ENCODE data around the gene CPB2.

CPB2 gene

GRCh38 chr13:46071590-46072249 is 33.1 kb downstream of the CPB2 start:
- no peaks in the 10 kb centered on the region for H3K36me3 ChIP-seq (ENCODE audit: control insufficient read depth in 4 of 4, insufficient read depth in 4 of 4, low read length in 3 of 4)
- H3K27ac ChIP-seq (ENCODE audit: insufficient read depth in 1 of 2, low read depth in 1 of 2, low read length in 2 of 2, poor library complexity in 1 of 2, severe bottlenecking in 2 of 2) = no peak overlapping the region
- 98% methylated on average over 5 of the region's 5 CpGs for WGBS (ENCODE audit: insufficient coverage)
- H3K4me1 ChIP-seq (ENCODE audit: control extremely low read depth in 1 of 4, control insufficient read depth in 4 of 4, insufficient read depth in 4 of 4, low read length in 3 of 4) = no peaks in the 10 kb centered on the region
- H3K4me3 ChIP-seq (ENCODE audit: control insufficient read depth in 1 of 7, extremely low read depth in 1 of 7, insufficient read depth in 4 of 7, low read depth in 2 of 7, low read length in 6 of 7) = no peak overlapping the region
- peak in 2 of 3 donors; percentile 50 to 67 for DNase-seq
- CTCF ChIA-PET = interaction anchor here (0.6 to 4.3 kb wide), 11 partner anchors 10 to 64 kb away, joined by 3 to 24 read pairs (median 4); no protein-coding TSS in a partner anchor
- no peaks in the 10 kb centered on the region for H3K9me3 ChIP-seq (ENCODE audit: control extremely low read depth in 1 of 5, control insufficient read depth in 4 of 5, insufficient read depth in 2 of 5, low read depth in 1 of 5, low read length in 4 of 5)
- no peaks in the 10 kb centered on the region for H3K27me3 ChIP-seq (replicated peaks in 2 of 5; ENCODE audit: control insufficient read depth in 4 of 5, insufficient read depth in 5 of 5, low read length in 4 of 5)
- POLR2A ChIA-PET = interaction anchor here (0.5 kb wide), 1 partner anchor 21 kb away, joined by 4 read pairs; no protein-coding TSS in a partner anchor

GRCh38 chr13:46063292-46063691 is 41.5 kb downstream of the CPB2 start:
- ChIA-PET POLR2A (no interaction called here), CTCF (no interaction called here)
- Histone ChIP-seq H3K36me3 (ENCODE audit: control insufficient read depth in 4 of 4, insufficient read depth in 4 of 4, low read length in 3 of 4) (no peaks in the 10 kb centered on the region), H3K27me3 (replicated peaks in 2 of 5; ENCODE audit: control insufficient read depth in 4 of 5, insufficient read depth in 5 of 5, low read length in 4 of 5) (no peaks in the 10 kb centered on the region), H3K4me1 (ENCODE audit: control extremely low read depth in 1 of 4, control insufficient read depth in 4 of 4, insufficient read depth in 4 of 4, low read length in 3 of 4) (no peaks in the 10 kb centered on the region), H3K9me3 (ENCODE audit: control extremely low read depth in 1 of 5, control insufficient read depth in 4 of 5, insufficient read depth in 2 of 5, low read depth in 1 of 5, low read length in 4 of 5) (no peaks in the 10 kb centered on the region), H3K27ac (ENCODE audit: insufficient read depth in 1 of 2, low read depth in 1 of 2, low read length in 2 of 2, poor library complexity in 1 of 2, severe bottlenecking in 2 of 2) (no peak overlapping the region), H3K4me3 (ENCODE audit: control insufficient read depth in 1 of 7, extremely low read depth in 1 of 7, insufficient read depth in 4 of 7, low read depth in 2 of 7, low read length in 6 of 7) (no peak overlapping the region)
- no CpG with 5 or more reads among the region's 2 CpGs for WGBS (ENCODE audit: insufficient coverage)
- DNase-seq = no peak

GRCh38 chr13:46062185-46062584 is 42.6 kb downstream of the CPB2 start:
- CTCF ChIA-PET = interaction anchor here (0.7 kb wide), 1 partner anchor 13 kb away, joined by 3 read pairs; no protein-coding TSS in a partner anchor

GRCh38 chr13:46059405-46059804 is 45.4 kb downstream of the CPB2 start:
- Histone ChIP-seq H3K4me1 (ENCODE audit: control extremely low read depth in 1 of 4, control insufficient read depth in 4 of 4, insufficient read depth in 4 of 4, low read length in 3 of 4) (peaks cover 0 to 11% (median 6%) of the 10 kb centered on the region in 4 experiments), H3K4me3 (ENCODE audit: control insufficient read depth in 1 of 7, extremely low read depth in 1 of 7, insufficient read depth in 4 of 7, low read depth in 2 of 7, low read length in 6 of 7) (no peak overlapping the region), H3K9me3 (ENCODE audit: control extremely low read depth in 1 of 5, control insufficient read depth in 4 of 5, insufficient read depth in 2 of 5, low read depth in 1 of 5, low read length in 4 of 5) (no peaks in the 10 kb centered on the region), H3K27me3 (replicated peaks in 2 of 5; ENCODE audit: control insufficient read depth in 4 of 5, insufficient read depth in 5 of 5, low read length in 4 of 5) (no peaks in the 10 kb centered on the region), H3K36me3 (ENCODE audit: control insufficient read depth in 4 of 4, insufficient read depth in 4 of 4, low read length in 3 of 4) (no peaks in the 10 kb centered on the region), H3K27ac (ENCODE audit: insufficient read depth in 1 of 2, low read depth in 1 of 2, low read length in 2 of 2, poor library complexity in 1 of 2, severe bottlenecking in 2 of 2) (no peak overlapping the region)
- CTCF ChIA-PET = interaction anchor here (1.4 to 2.2 kb wide), 2 partner anchors 12 to 67 kb away, joined by 4 to 10 read pairs; no protein-coding TSS in a partner anchor
- POLR2A ChIA-PET = no interaction called here
- DNase-seq = no peak

More at GRCh38 chr13:46062185-46062584, 42.6 kb downstream of the CPB2 start:
- WGBS (ENCODE audit: insufficient coverage) = 95% methylated on average over 4 of the region's 5 CpGs
- H3K27me3 ChIP-seq (replicated peaks in 2 of 5; ENCODE audit: control insufficient read depth in 4 of 5, insufficient read depth in 5 of 5, low read length in 4 of 5) = no peaks in the 10 kb centered on the region
- POLR2A ChIA-PET = no interaction called here
- no peak overlapping the region for H3K27ac ChIP-seq (ENCODE audit: insufficient read depth in 1 of 2, low read depth in 1 of 2, low read length in 2 of 2, poor library complexity in 1 of 2, severe bottlenecking in 2 of 2)
- peaks cover 0 to 10% (median 6%) of the 10 kb centered on the region in 4 experiments for H3K4me1 ChIP-seq (ENCODE audit: control extremely low read depth in 1 of 4, control insufficient read depth in 4 of 4, insufficient read depth in 4 of 4, low read length in 3 of 4)
- H3K9me3 ChIP-seq (ENCODE audit: control extremely low read depth in 1 of 5, control insufficient read depth in 4 of 5, insufficient read depth in 2 of 5, low read depth in 1 of 5, low read length in 4 of 5) = no peaks in the 10 kb centered on the region
- H3K4me3 ChIP-seq (ENCODE audit: control insufficient read depth in 1 of 7, extremely low read depth in 1 of 7, insufficient read depth in 4 of 7, low read depth in 2 of 7, low read length in 6 of 7) = no peak overlapping the region
- H3K36me3 ChIP-seq (ENCODE audit: control insufficient read depth in 4 of 4, insufficient read depth in 4 of 4, low read length in 3 of 4) = no peaks in the 10 kb centered on the region
- DNase-seq = no peak

- Histone ChIP-seq H3K4me3 (ENCODE audit: control insufficient read depth in 1 of 7, extremely low read depth in 1 of 7, insufficient read depth in 4 of 7, low read depth in 2 of 7, low read length in 6 of 7) (no peak overlapping the region), H3K36me3 (ENCODE audit: control insufficient read depth in 4 of 4, insufficient read depth in 4 of 4, low read length in 3 of 4) (no peaks in the 10 kb centered on the region), H3K9me3 (ENCODE audit: control extremely low read depth in 1 of 5, control insufficient read depth in 4 of 5, insufficient read depth in 2 of 5, low read depth in 1 of 5, low read length in 4 of 5) (no peaks in the 10 kb centered on the region), H3K27ac (ENCODE audit: insufficient read depth in 1 of 2, low read depth in 1 of 2, low read length in 2 of 2, poor library complexity in 1 of 2, severe bottlenecking in 2 of 2) (no peak overlapping the region), H3K4me1 (ENCODE audit: control extremely low read depth in 1 of 4, control insufficient read depth in 4 of 4, insufficient read depth in 4 of 4, low read length in 3 of 4) (peaks cover under 1 to 14% (median 8%) of the 10 kb centered on the region in 4 experiments), H3K27me3 (replicated peaks in 2 of 5; ENCODE audit: control insufficient read depth in 4 of 5, insufficient read depth in 5 of 5, low read length in 4 of 5) (no peaks in the 10 kb centered on the region)
- CTCF ChIA-PET = interaction anchor here (2.2 kb wide), 1 partner anchor 13 kb away, joined by 10 read pairs; no protein-coding TSS in a partner anchor
- 100% methylated on average over 2 of the region's 3 CpGs for WGBS (ENCODE audit: insufficient coverage)
- DNase-seq = no peak
- POLR2A ChIA-PET = no interaction called here
Observed at GRCh38 chr13:46058268-46058667, 46.6 kb downstream of the CPB2 start.

GRCh38 chr13:46057256-46058015 is 47.4 kb downstream of the CPB2 start:
- peaks cover 6 to 17% (median 12%) of the 10 kb centered on the region in 4 experiments for H3K4me1 ChIP-seq (ENCODE audit: control extremely low read depth in 1 of 4, control insufficient read depth in 4 of 4, insufficient read depth in 4 of 4, low read length in 3 of 4)
- WGBS (ENCODE audit: insufficient coverage) = no CpG with 5 or more reads among the region's 5 CpGs
- POLR2A ChIA-PET = interaction anchor here (0.7 kb wide), 1 partner anchor 20 kb away, joined by 3 read pairs; no protein-coding TSS in a partner anchor
- H3K4me3 ChIP-seq (ENCODE audit: control insufficient read depth in 1 of 7, extremely low read depth in 1 of 7, insufficient read depth in 4 of 7, low read depth in 2 of 7, low read length in 6 of 7) = no peak overlapping the region
- CTCF ChIA-PET = interaction anchor here (1.2 to 1.7 kb wide), 3 partner anchors 13 to 37 kb away, joined by 3 to 6 read pairs (median 4); no protein-coding TSS in a partner anchor
- no peaks in the 10 kb centered on the region for H3K36me3 ChIP-seq (ENCODE audit: control insufficient read depth in 4 of 4, insufficient read depth in 4 of 4, low read length in 3 of 4)
- H3K27ac ChIP-seq (ENCODE audit: insufficient read depth in 1 of 2, low read depth in 1 of 2, low read length in 2 of 2, poor library complexity in 1 of 2, severe bottlenecking in 2 of 2) = no peak overlapping the region
- no peaks in the 10 kb centered on the region for H3K27me3 ChIP-seq (replicated peaks in 2 of 5; ENCODE audit: control insufficient read depth in 4 of 5, insufficient read depth in 5 of 5, low read length in 4 of 5)
- DNase-seq = peak in 2 of 3 donors; percentile 32 to 57
- no peaks in the 10 kb centered on the region for H3K9me3 ChIP-seq (ENCODE audit: control extremely low read depth in 1 of 5, control insufficient read depth in 4 of 5, insufficient read depth in 2 of 5, low read depth in 1 of 5, low read length in 4 of 5)

Data from common myeloid progenitor, CD34-positive (primary cell).